ENCODE data around the gene TRIM42.

- no peak for TF ChIP-seq CTCF (conservative IDR thresholded peaks at IDR 0.05; ENCODE audit: low read depth, low read length)
- no peak for TF ChIP-seq EZH2 (IDR thresholded peaks at IDR 0.05; ENCODE audit: borderline replicate concordance, low read depth, low read length, poor library complexity, severe bottlenecking)
These were observed 13.8 kb upstream of the TRIM42 start for GRCh38 chr3:140664111-140664510.

Data from A673 (cell line).